ENCODE data around the gene ZFYVE21. TPM values are rescaled to one million over a fixed set of nuclear protein-coding genes. Genes with fewer than 3 reads are reported as not detected.

Gene ZFYVE21
- 74.3 and 83.9 TPM in 2 replicates for total RNA-seq

DNA sequence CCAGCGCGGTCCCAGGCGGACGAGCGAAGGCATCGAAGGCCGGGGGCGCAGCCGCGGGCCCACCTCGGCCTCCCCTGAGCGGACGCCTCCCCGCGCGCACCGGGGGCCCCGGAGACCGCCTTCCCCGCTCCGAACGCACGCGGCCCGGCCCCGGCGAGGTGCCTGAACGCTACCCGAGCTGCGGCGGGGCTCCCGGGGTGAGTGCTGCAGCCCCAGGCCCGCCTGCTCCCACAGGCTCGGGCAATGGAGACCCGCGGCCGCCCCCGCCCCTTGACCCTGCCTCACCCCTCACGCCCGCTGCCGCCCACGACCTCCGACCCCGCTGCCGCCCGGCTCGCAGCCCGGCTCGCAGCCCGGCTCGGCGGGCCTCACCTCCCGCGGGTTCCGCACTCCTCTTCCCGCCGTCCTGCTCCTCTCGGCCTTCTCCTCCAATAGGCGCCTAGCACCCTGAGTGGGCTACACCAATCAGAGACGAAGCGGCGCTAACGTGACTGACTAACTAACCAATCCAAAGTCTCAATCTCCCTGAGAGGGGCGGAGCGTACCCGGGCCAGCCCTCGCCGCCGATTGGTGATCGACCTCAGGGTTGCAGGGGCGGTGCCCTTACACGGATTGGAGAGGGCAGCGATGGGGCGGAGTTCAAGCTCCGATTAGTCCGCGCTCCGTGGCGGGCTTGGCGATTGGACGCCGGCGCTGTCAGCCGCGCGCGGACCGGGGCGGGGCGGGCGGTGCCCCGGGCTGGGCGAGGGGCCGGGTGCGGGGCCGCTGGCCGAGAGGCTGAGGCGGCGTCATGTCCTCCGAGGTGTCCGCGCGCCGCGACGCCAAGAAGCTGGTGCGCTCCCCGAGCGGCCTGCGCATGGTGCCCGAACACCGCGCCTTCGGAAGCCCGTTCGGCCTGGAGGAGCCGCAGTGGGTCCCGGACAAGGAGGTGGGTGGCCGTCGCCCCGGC, at the start of gene ZFYVE21, which contains the start of gene XRCC3:
Gene ZFYVE21 (plus strand): TSS at position 759 of the 949 bp plus-strand sequence. CDS start 32 bp downstream, at position 791.
Gene XRCC3 (minus strand): TSS at position 400 of the 949 bp plus-strand sequence. CDS start 4,364 bp downstream, outside the sequence.

Other genes starting within 250 kb of the ZFYVE21 start
- gene CKB, start 193.0 kb upstream of the ZFYVE21 start, total RNA-seq: 102 and 150 TPM in 2 replicates
- gene TRMT61A, start 186.6 kb upstream of the ZFYVE21 start, total RNA-seq: 12.1 and 13.6 TPM in 2 replicates
- 16.3 and 17.3 TPM in 2 replicates for gene BAG5, start 153.2 kb upstream of the ZFYVE21 start, total RNA-seq
- 40.5 and 58.4 TPM in 2 replicates for gene COA8, start 152.8 kb upstream of the ZFYVE21 start, total RNA-seq
- gene KLC1, start 86.6 kb upstream of the ZFYVE21 start, total RNA-seq: 129 and 180 TPM in 2 replicates
- gene XRCC3, start 359 bp upstream of the ZFYVE21 start, total RNA-seq: 5.3 and 15.6 TPM in 2 replicates
- gene PPP1R13B, start 131.8 kb downstream of the ZFYVE21 start, total RNA-seq: 2.2 and 2.3 TPM in 2 replicates
- gene TDRD9, start 212.6 kb downstream of the ZFYVE21 start, total RNA-seq: 0.23 and 1.0 TPM in 2 replicates
- not detected in 2 replicates for gene RD3L, start 226.7 kb downstream of the ZFYVE21 start, total RNA-seq

Measured in pericardium fibroblast (primary cell).